NCI-H748 (cell line): Measurements from ENCODE around the gene SESTD1.

Source experiments
- DNase-seq: peaks from one replicate; lab custom pipeline; 2025; ENCODE audit not compliant: unreplicated experiment; lab: John Stamatoyannopoulos, UW

Gene SESTD1

DNA sequence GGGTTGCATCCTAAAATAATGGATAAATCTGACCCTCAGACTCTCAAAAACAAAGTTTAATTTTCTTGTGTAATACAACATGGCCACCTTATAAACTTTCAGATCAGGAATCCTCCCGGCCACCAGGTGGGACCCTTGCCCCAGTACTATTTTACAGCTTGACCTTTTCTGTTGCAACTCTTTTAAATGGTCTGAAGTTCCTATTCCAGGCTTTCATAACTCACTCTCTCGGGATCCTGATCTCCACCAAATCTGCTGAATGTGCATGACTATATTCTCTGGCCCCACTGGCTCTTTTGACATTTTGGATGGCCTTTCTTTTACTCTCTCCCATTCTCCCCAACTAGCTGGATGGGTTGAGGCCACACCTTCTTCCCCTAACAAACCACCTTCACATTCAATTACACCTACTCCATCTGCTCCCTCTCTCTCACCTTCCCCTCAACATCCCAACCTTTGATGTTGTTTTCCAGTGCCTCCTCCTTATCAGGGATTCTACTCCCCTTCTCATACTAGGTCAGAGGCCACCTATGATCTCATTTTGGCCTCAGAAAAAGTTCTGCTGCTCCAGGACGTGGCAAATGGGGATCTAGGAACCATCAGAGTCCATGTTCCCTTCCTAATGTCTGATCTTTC, 70.8 kb downstream of the SESTD1 start:
- DNase-seq: no peak

DNA sequence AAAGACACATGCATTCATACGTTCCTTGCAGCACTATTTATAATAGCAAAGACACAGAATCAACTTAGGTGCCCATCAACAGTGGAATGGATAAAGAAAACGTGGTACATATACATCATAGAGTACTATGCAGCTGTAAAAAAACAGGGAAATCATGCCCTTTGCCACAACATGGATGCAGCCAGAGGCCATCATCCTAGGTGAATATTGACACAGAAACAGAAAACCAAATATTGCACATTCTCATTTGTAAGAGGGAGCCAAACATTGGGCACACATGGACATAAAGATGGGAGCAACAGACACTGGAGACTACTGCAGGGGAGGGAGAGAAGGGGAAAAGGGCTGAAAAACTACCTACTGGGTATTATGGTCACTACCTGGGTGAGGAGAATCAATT, 73.5 kb downstream of the SESTD1 start:
- peak; percentile 34 for DNase-seq

- DNase-seq: peak; percentile 36
Measured at GRCh38 chr2:179186126-179186525, 78.5 kb downstream of the SESTD1 start.

GRCh38 chr2:179184610-179185009, 80.0 kb downstream of the SESTD1 start:
- peak; percentile 40 for DNase-seq

GRCh38 chr2:179181002-179181401, 83.6 kb downstream of the SESTD1 start:
- DNase-seq: no peak

GRCh38 chr2:179180242-179180641, 84.4 kb downstream of the SESTD1 start:
- DNase-seq: no peak

- no peak for DNase-seq
Measured at GRCh38 chr2:179179719-179180118, 84.9 kb downstream of the SESTD1 start.

DNA sequence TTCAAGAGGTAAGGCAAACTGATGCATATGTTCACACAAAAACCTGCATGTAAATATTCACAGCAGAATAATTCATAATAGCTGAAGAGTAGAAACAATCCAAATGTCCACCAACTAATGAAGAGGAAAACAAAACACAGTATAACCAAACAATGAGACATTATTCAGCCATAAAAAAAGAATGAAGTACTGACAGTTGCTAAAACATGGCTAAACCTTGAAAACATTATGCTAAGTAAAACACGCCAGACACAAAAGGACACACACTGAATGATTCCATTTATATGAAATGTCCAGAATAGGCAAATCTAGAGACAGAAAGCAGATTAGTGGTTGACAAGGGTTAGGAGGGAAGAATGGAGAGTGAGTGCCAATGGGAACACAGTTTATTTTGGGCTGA, 86.9 kb downstream of the SESTD1 start:
- peak; percentile 53 for DNase-seq

- DNase-seq: no peak
Measured at GRCh38 chr2:179174240-179174639, 90.4 kb downstream of the SESTD1 start.

GRCh38 chr2:179172894-179173293, 91.7 kb downstream of the SESTD1 start:
- no peak for DNase-seq

- DNase-seq: no peak
Measured at GRCh38 chr2:179171371-179171770, 93.3 kb downstream of the SESTD1 start.

GRCh38 chr2:179170901-179171300, 93.7 kb downstream of the SESTD1 start:
- no peak for DNase-seq

DNA sequence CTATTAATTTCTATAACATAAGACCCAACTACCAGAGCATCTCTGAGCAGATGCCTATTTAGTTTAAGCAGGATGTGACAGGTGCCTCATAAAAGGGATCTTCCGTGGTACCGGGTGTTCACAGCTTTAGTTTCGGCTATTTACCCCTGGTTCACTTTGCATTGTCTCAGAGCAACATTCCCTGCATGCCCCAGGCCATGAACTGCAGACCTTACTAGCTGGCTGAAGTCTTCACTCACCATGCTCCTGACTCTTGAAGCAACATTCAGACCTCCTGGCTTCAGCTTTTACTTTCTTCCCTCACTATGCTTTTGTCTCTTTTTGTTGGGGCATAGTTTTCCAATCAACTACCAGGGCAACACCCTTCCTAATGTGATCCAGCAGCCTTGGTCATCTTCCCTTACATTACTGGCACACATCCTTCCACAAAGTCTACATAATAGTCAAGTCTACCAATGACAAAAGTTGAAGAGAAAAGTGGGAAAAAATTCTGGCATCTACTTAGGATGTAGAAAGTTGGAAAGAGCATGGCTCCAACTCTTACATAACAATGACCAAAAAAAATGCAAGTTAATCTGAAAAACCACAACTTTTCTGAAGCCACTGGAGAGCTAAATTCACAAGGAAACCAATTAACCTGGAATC, 99.2 kb downstream of the SESTD1 start:
- no peak for DNase-seq

- no peak for DNase-seq
Measured at GRCh38 chr2:179141206-179141605, 123.4 kb downstream of the SESTD1 start.

- no peak for DNase-seq
Measured at GRCh38 chr2:179140571-179140970, 124.1 kb downstream of the SESTD1 start.

- DNase-seq: no peak
Measured at GRCh38 chr2:179139506-179139905, 125.1 kb downstream of the SESTD1 start.

GRCh38 chr2:179137200-179137759, 127.4 kb downstream of the SESTD1 start:
- DNase-seq: peak; percentile 24

DNA sequence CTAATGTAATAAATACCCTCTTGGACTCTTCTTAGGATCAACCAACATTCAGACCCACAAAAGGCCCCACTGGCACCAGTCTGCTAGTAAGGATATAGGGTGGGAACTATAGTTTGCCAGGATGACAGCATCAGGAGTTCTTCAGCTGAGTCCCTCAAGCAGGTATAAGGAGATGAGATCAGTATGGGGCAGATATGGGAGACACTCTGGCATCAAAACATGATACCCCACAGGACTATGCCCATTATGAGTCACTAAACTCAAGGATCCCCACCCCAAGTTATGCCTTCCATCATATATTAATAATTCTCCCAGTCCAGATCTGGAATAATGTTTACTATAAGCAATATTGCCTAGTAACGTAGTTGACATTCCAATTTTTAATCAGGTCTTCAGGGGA, 131.6 kb downstream of the SESTD1 start:
- no peak for DNase-seq

DNA sequence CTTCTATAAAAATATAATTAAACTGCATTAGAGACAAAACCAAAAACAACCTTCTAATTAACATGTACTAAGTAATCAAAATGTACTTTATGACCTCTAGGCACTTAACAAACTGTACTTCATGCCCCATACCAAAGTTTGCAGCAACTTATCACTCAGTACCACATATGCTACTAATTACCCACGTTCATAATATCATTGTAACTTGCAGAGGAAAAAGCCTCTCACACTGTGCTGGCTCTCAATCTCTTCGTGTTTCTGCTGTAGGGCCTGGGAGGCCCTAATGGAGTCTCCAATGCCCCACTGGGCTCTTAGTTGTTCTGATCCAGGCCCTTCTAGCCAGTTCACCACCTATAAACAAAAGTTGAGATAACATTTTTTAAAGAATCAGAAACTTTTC, 132.6 kb downstream of the SESTD1 start:
- no peak for DNase-seq

DNA sequence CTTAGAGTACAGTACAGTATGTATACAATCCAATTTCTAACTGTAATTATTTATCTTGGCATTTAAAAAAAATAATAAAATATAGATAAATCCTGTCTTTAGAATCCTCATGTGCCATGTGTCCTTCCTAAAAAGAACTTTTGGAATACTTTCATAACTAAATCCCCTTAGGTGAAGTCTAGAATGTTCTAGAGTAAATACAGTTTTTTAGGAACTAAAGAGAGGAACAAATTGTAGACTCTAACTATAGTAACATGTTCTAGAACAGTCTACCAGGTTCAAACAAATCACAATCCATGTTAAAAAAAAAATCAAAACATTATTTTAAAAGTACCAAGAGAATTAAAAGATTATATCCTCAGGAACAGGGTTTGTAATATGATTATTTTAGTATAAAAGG, 134.1 kb downstream of the SESTD1 start:
- no peak for DNase-seq

GRCh38 chr2:179129574-179130238, 134.9 kb downstream of the SESTD1 start:
- peak; percentile 20 for DNase-seq

DNA sequence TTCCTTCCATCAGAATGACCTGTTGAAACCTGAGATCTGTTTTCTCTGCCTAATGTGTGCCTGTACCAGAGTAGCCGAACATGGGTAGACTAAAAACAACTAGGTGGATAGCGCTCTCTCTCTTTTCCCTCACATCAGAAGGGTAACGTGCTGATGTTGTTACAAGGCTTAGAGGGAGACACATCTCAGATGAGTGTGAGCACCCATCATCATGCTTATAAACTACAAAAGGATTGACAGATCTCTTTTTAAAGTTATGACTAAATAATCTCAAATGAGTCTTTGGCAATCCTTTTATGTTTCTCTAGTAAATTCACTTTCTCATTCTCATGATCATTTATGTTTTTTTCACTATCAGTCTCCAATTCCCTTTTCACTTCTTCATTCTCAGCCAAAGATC, 139.2 kb downstream of the SESTD1 start:
- DNase-seq: no peak
